ENCODE data around the gene CLASP1. TPM values are rescaled to one million over a fixed set of nuclear protein-coding genes. Genes with fewer than 3 reads are reported as not detected.
"Not testable (repeated sequence)": the region's sequence is repeated elsewhere in the genome, so short reads cannot be mapped to it uniquely, and the experiment has no call there.

Gene CLASP1
- polyA plus RNA-seq, 3 donors from 2014 or later = 7.4 to 46.8 (median 22.0) TPM

GRCh38 chr2:121489284-121489683 lies 160.0 kb downstream of the CLASP1 start:
- Mint-ChIP-seq H3K36me3 (peaks cover 4 to 6% (median 5%) of the 10 kb centered on the region in 3 donors), H3K4me3 (peak overlapping the region; percentile 61 to 83 (median 81)), H3K4me1 (peaks cover 11 to 60% of the 10 kb centered on the region in 2 donors), H3K27me3 (ENCODE audit: low read depth in 3 of 3) (no peaks in the 10 kb centered on the region), H3K27ac (peak overlapping the region; percentile 58 to 91 (median 74)), H3K9me3 (no peaks in the 10 kb centered on the region)
- DNase-seq = no peak

- Mint-ChIP-seq H3K27ac (peak overlapping the region in 1 of 6 donors; percentile 56), H3K36me3 (peaks cover 0 to 8% (median 0%) of the 10 kb centered on the region in 3 donors), H3K9me3 (no peaks in the 10 kb centered on the region), H3K27me3 (ENCODE audit: low read depth in 3 of 3) (no peaks in the 10 kb centered on the region), H3K4me3 (no peak overlapping the region), H3K4me1 (peaks cover 38 to 44% of the 10 kb centered on the region in 2 donors)
- no peak for DNase-seq
Measured at GRCh38 chr2:121486191-121486790, 163.0 kb downstream of the CLASP1 start.

- Mint-ChIP-seq H3K27ac (peak overlapping the region in 5 of 6 donors; percentile 2 to 67 (median 58)), H3K4me3 (no peak overlapping the region), H3K36me3 (peaks cover 0 to 8% (median 0%) of the 10 kb centered on the region in 3 donors), H3K9me3 (no peaks in the 10 kb centered on the region), H3K27me3 (ENCODE audit: low read depth in 3 of 3) (peaks cover 0 to 1% (median 0%) of the 10 kb centered on the region in 3 donors), H3K4me1 (peaks cover 41 to 49% of the 10 kb centered on the region in 2 donors)
- DNase-seq = no peak
Measured at GRCh38 chr2:121485039-121485438, 164.2 kb downstream of the CLASP1 start.

GRCh38 chr2:121483846-121484245 lies 165.4 kb downstream of the CLASP1 start:
- Mint-ChIP-seq H3K27ac (peak overlapping the region in 1 of 6 donors; percentile 26), H3K27me3 (ENCODE audit: low read depth in 3 of 3) (peaks cover 4 to 5% (median 4%) of the 10 kb centered on the region in 3 donors), H3K9me3 (no peaks in the 10 kb centered on the region), H3K4me1 (peaks cover 44 to 61% of the 10 kb centered on the region in 2 donors), H3K36me3 (peaks cover 0 to 8% (median 0%) of the 10 kb centered on the region in 3 donors), H3K4me3 (no peak overlapping the region)
- no peak for DNase-seq

- H3K27me3 Mint-ChIP-seq (ENCODE audit: low read depth in 3 of 3) = peaks cover 4 to 6% (median 4%) of the 10 kb centered on the region in 3 donors
- no peaks in the 10 kb centered on the region for H3K9me3 Mint-ChIP-seq
- H3K4me1 Mint-ChIP-seq = peaks cover 49 to 65% of the 10 kb centered on the region in 2 donors
- no peak for DNase-seq
- H3K4me3 Mint-ChIP-seq = no peak overlapping the region
- peak overlapping the region in 3 of 6 donors; percentile 2 to 37 (median 25) for H3K27ac Mint-ChIP-seq
- peaks cover 0 to 8% (median 0%) of the 10 kb centered on the region in 3 donors for H3K36me3 Mint-ChIP-seq
Measured at GRCh38 chr2:121483021-121483420, 166.2 kb downstream of the CLASP1 start.

- Mint-ChIP-seq H3K9me3 (no peaks in the 10 kb centered on the region), H3K27ac (peak overlapping the region in 5 of 6 donors; percentile 5 to 71 (median 25)), H3K4me3 (no peak overlapping the region)
Measured at GRCh38 chr2:121480826-121481225, 168.4 kb downstream of the CLASP1 start.

GRCh38 chr2:121479882-121480522 lies 169.3 kb downstream of the CLASP1 start:
- H3K36me3 Mint-ChIP-seq = peaks cover 0 to 8% (median 0%) of the 10 kb centered on the region in 3 donors
- no peak for DNase-seq
- H3K27ac Mint-ChIP-seq = peak overlapping the region; percentile 8 to 71 (median 34)

More at GRCh38 chr2:121480826-121481225, 168.4 kb downstream of the CLASP1 start:
- Mint-ChIP-seq H3K27me3 (ENCODE audit: low read depth in 3 of 3) (peaks cover 4 to 6% (median 4%) of the 10 kb centered on the region in 3 donors), H3K4me1 (peaks cover 68 to 87% of the 10 kb centered on the region in 2 donors), H3K36me3 (peaks cover 0 to 8% (median 0%) of the 10 kb centered on the region in 3 donors)
- DNase-seq = no peak

GRCh38 chr2:121478996-121479745 lies 170.1 kb downstream of the CLASP1 start:
- H3K36me3 Mint-ChIP-seq = peaks cover 0 to 8% (median 0%) of the 10 kb centered on the region in 3 donors
- peaks cover 69 to 92% of the 10 kb centered on the region in 2 donors for H3K4me1 Mint-ChIP-seq
- H3K4me3 Mint-ChIP-seq = peak overlapping the region; percentile 0 to 59 (median 7)

More at GRCh38 chr2:121479882-121480522, 169.3 kb downstream of the CLASP1 start:
- H3K27me3 Mint-ChIP-seq (ENCODE audit: low read depth in 3 of 3) = peaks cover 4 to 6% (median 4%) of the 10 kb centered on the region in 3 donors
- no peaks in the 10 kb centered on the region for H3K9me3 Mint-ChIP-seq
- peaks cover 71 to 92% of the 10 kb centered on the region in 2 donors for H3K4me1 Mint-ChIP-seq
- H3K4me3 Mint-ChIP-seq = peak overlapping the region in 1 of 5 donors; percentile 40

GRCh38 chr2:121478358-121478995 lies 170.8 kb downstream of the CLASP1 start:
- H3K27me3 Mint-ChIP-seq (ENCODE audit: low read depth in 3 of 3); H3K36me3 Mint-ChIP-seq; H3K9me3 Mint-ChIP-seq; DNase-seq: not testable (repeated sequence)
- Mint-ChIP-seq H3K4me1 (peaks cover 73 to 94% of the 10 kb centered on the region in 2 donors), H3K4me3 (peak overlapping the region in 2 of 5 donors; percentile 4 to 27), H3K27ac (peak overlapping the region; percentile 8 to 77 (median 57))

More at GRCh38 chr2:121478996-121479745, 170.1 kb downstream of the CLASP1 start:
- H3K9me3 Mint-ChIP-seq = no peaks in the 10 kb centered on the region
- peak overlapping the region; percentile 8 to 83 (median 74) for H3K27ac Mint-ChIP-seq
- peak; percentile 21 to 38 (median 37) for DNase-seq
- peaks cover 4 to 6% (median 4%) of the 10 kb centered on the region in 3 donors for H3K27me3 Mint-ChIP-seq (ENCODE audit: low read depth in 3 of 3)

GRCh38 chr2:121476684-121477083 lies 172.6 kb downstream of the CLASP1 start:
- Mint-ChIP-seq H3K4me1 (peaks cover 86 to 95% of the 10 kb centered on the region in 2 donors), H3K36me3 (no peaks in the 10 kb centered on the region), H3K27ac (peak overlapping the region; percentile 50 to 84 (median 70)), H3K9me3 (no peaks in the 10 kb centered on the region), H3K4me3 (peak overlapping the region in 1 of 5 donors; percentile 7), H3K27me3 (ENCODE audit: low read depth in 3 of 3) (peaks cover 4 to 6% (median 4%) of the 10 kb centered on the region in 3 donors)
- DNase-seq = no peak

GRCh38 chr2:121475811-121476571 lies 173.3 kb downstream of the CLASP1 start:
- Mint-ChIP-seq H3K4me1 (peaks cover 89 to 95% of the 10 kb centered on the region in 2 donors), H3K27me3 (ENCODE audit: low read depth in 3 of 3) (peaks cover 4 to 6% (median 4%) of the 10 kb centered on the region in 3 donors), H3K27ac (peak overlapping the region; percentile 50 to 84 (median 70)), H3K36me3 (peaks cover 0 to 3% (median 0%) of the 10 kb centered on the region in 3 donors), H3K4me3 (peak overlapping the region in 1 of 5 donors; percentile 5), H3K9me3 (no peaks in the 10 kb centered on the region)
- peak in 2 of 3 donors; percentile 12 to 18 for DNase-seq

GRCh38 chr2:121473512-121473911 lies 175.8 kb downstream of the CLASP1 start:
- Mint-ChIP-seq H3K27me3 (ENCODE audit: low read depth in 3 of 3) (peaks cover 0 to 3% (median 0%) of the 10 kb centered on the region in 3 donors), H3K4me3 (peak overlapping the region in 2 of 5 donors; percentile 22 to 28), H3K36me3 (peaks cover 5 to 14% (median 7%) of the 10 kb centered on the region in 3 donors), H3K27ac (peak overlapping the region; percentile 69 to 95 (median 84)), H3K4me1 (peaks cover 90 to 97% of the 10 kb centered on the region in 2 donors), H3K9me3 (no peaks in the 10 kb centered on the region)
- no peak for DNase-seq

All from immature natural killer cell (primary cell).